T-helper 1 cell treated with Interleukin-12 subunit alpha and Interleukin-12 subunit beta and Interleukin-4 antibody, amounts not matched to agents 30 μg/mL and 1 μg/mL, for 36 hours (primary cell): Measurements from ENCODE around the gene SIRT2.
"Not testable (repeated sequence)": the region's sequence is repeated elsewhere in the genome, so short reads cannot be mapped to it uniquely, and the experiment has no call there.

Experiments used
- H3K27ac Mint-ChIP-seq: one replicate; pipeline ENCODE4 v1.8.0; 2021; ENCODE audit warnings: mild to moderate bottlenecking, mixed read lengths
- H3K27me3 Mint-ChIP-seq: one replicate; pipeline ENCODE4 v1.8.0; 2021; ENCODE audit warnings: low read depth, mixed read lengths
- H3K36me3 Mint-ChIP-seq: one replicate; pipeline ENCODE4 v1.8.0; 2021; ENCODE audit warnings: low read depth, mixed read lengths
- H3K4me1 Mint-ChIP-seq: one replicate; pipeline ENCODE4 v1.8.0; 2021; ENCODE audit warnings: low read depth, mixed read lengths
- H3K4me3 Mint-ChIP-seq: one replicate; pipeline ENCODE4 v1.8.0; 2021; ENCODE audit warnings: mild to moderate bottlenecking, moderate library complexity, mixed read lengths
- H3K9me3 Mint-ChIP-seq: one replicate; pipeline ENCODE4 v1.8.0; 2021; ENCODE audit warnings: mixed read lengths

SIRT2 gene

GRCh38 chr19:38829203-38829602, 70.2 kb downstream of the SIRT2 start:
- Mint-ChIP-seq H3K4me1 (peaks cover 33% of the 10 kb centered on the region), H3K36me3 (peaks cover 34% of the 10 kb centered on the region)
- not testable (repeated sequence) for H3K27me3 Mint-ChIP-seq, H3K4me3 Mint-ChIP-seq, H3K27ac Mint-ChIP-seq, H3K9me3 Mint-ChIP-seq
